GM12892 (cell line): ENCODE measurements around the gene PPM1H.

ENCODE experiments used
- POLR2A ChIP-seq: IDR thresholded peaks from 2 replicates; pipeline ENCODE4 v1.6.1; 2011; ENCODE audit warnings: low read depth, low read length, control low read depth
- POLR2AphosphoS5 ChIP-seq: IDR thresholded peaks from 2 replicates; pipeline ENCODE4 v1.6.1; 2011; ENCODE audit warnings: low read depth, low read length, control low read depth

DNA sequence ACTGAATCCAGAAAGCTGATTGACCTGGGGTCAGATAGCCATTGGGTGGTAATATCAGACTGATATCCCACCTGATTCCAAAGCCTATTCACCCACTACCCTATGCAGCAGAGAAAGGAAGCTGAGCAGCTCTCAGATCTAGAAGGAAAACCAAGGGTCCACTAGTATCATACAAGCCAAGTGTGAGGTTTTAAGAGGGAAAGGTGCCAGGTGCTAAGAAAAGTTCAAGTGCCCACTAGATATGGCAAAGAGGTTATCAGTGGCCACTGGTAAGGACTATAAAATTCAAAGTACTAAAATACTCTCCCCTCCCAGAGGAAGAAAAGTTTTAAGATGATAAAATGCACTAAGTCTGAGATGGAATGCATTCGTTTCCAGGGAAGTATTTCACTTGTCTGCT is 85.6 kb downstream of the PPM1H start:
- no peak for TF ChIP-seq POLR2A
- TF ChIP-seq POLR2AphosphoS5 = no peak
